Measurements from ENCODE around the gene RPL26. TPM values are rescaled to one million over a fixed set of nuclear protein-coding genes. Genes with fewer than 3 reads are reported as not detected.
"Not testable (repeated sequence)": the region's sequence is repeated elsewhere in the genome, so short reads cannot be mapped to it uniquely, and the experiment has no call there.

The RPL26 gene
- total RNA-seq, 4 donors from 2014 or later: 851 to 2,184 (median 1,124) TPM

- Histone ChIP-seq H3K9me3 (no peaks in the 10 kb centered on the region), H3K36me3 (no peaks in the 10 kb centered on the region), H3K27me3 (no peaks in the 10 kb centered on the region), H3K4me3 (no peak overlapping the region), H3K27ac (no peak overlapping the region), H3K4me1 (peaks cover 0 to under 1% (median 0%) of the 10 kb centered on the region in 4 donors)
- no peak for DNase-seq
- TF ChIP-seq CTCF (IDR thresholded peaks at IDR 0.05) (no peak), POLR2A (IDR thresholded peaks at IDR 0.05) (no peak)
Observed at GRCh38 chr17:8354236-8354635, 28.8 kb downstream of the RPL26 start.

GRCh38 chr17:8353736-8354135 lies 29.3 kb downstream of the RPL26 start:
- no peaks in the 10 kb centered on the region for H3K27me3 ChIP-seq
- no peaks in the 10 kb centered on the region for H3K9me3 ChIP-seq
- no peaks in the 10 kb centered on the region for H3K4me1 ChIP-seq
- no peaks in the 10 kb centered on the region for H3K36me3 ChIP-seq
- H3K27ac ChIP-seq: no peak overlapping the region
- DNase-seq: no peak
- no peak for TF ChIP-seq CTCF (IDR thresholded peaks at IDR 0.05)
- no peak for TF ChIP-seq POLR2A (IDR thresholded peaks at IDR 0.05)
- H3K4me3 ChIP-seq: no peak overlapping the region

- no peaks in the 10 kb centered on the region for H3K9me3 ChIP-seq
- no peaks in the 10 kb centered on the region for H3K36me3 ChIP-seq
- H3K4me3 ChIP-seq: no peak overlapping the region
- H3K4me1 ChIP-seq: no peaks in the 10 kb centered on the region
- no peak for DNase-seq
- no peak overlapping the region for H3K27ac ChIP-seq
- no peaks in the 10 kb centered on the region for H3K27me3 ChIP-seq
- TF ChIP-seq CTCF (IDR thresholded peaks at IDR 0.05): no peak
- no peak for TF ChIP-seq POLR2A (IDR thresholded peaks at IDR 0.05)
Observed at GRCh38 chr17:8350339-8350738, 32.7 kb downstream of the RPL26 start.

- H3K36me3 ChIP-seq, H3K9me3 ChIP-seq, DNase-seq, H3K27ac ChIP-seq, H3K4me1 ChIP-seq, H3K4me3 ChIP-seq, H3K27me3 ChIP-seq: not testable (repeated sequence)
Observed at GRCh38 chr17:8347001-8347400, 36.0 kb downstream of the RPL26 start.

- no peak overlapping the region for H3K27ac ChIP-seq
- H3K27me3 ChIP-seq: no peaks in the 10 kb centered on the region
- H3K36me3 ChIP-seq: no peaks in the 10 kb centered on the region
- no peak overlapping the region for H3K4me3 ChIP-seq
- TF ChIP-seq POLR2A (IDR thresholded peaks at IDR 0.05) (no peak), CTCF (IDR thresholded peaks at IDR 0.05) (no peak)
- no peaks in the 10 kb centered on the region for H3K4me1 ChIP-seq
- H3K9me3 ChIP-seq: no peaks in the 10 kb centered on the region
- no peak for DNase-seq
Observed at GRCh38 chr17:8345951-8346665, 36.9 kb downstream of the RPL26 start.

- no peaks in the 10 kb centered on the region for H3K9me3 ChIP-seq
- H3K4me1 ChIP-seq: no peaks in the 10 kb centered on the region
- no peaks in the 10 kb centered on the region for H3K27me3 ChIP-seq
- no peak overlapping the region for H3K4me3 ChIP-seq
- no peaks in the 10 kb centered on the region for H3K36me3 ChIP-seq
- no peak overlapping the region for H3K27ac ChIP-seq
- TF ChIP-seq POLR2A (IDR thresholded peaks at IDR 0.05) (no peak), CTCF (IDR thresholded peaks at IDR 0.05) (no peak)
- DNase-seq: no peak
Observed at GRCh38 chr17:8345052-8345690, 37.8 kb downstream of the RPL26 start.

Data from Peyer's patch (tissue), 4 donors.